HuH-7.5 (cell line): ENCODE measurements around the gene CDKN1C.
A peak's percentile ranks its signal among the peaks of the same experiment; 100 is the strongest.

Experiments
- DNase-seq: peaks from one replicate; pipeline ENCODE4 v3.0.0; 2011; ENCODE audit warnings: low spot score

The CDKN1C gene

GRCh38 chr11:2846470-2846869 lies 39.1 kb downstream of the CDKN1C start:
- DNase-seq: no peak

GRCh38 chr11:2846056-2846455 lies 39.5 kb downstream of the CDKN1C start:
- no peak for DNase-seq

- DNase-seq: no peak
These were observed 40.6 kb downstream of the CDKN1C start for GRCh38 chr11:2844996-2845395.

GRCh38 chr11:2844116-2844842 lies 41.3 kb downstream of the CDKN1C start:
- no peak for DNase-seq

GRCh38 chr11:2843551-2843950 lies 42.0 kb downstream of the CDKN1C start:
- DNase-seq: no peak

- DNase-seq: no peak
These were observed 42.7 kb downstream of the CDKN1C start for GRCh38 chr11:2842876-2843275.

- no peak for DNase-seq
These were observed 44.0 kb downstream of the CDKN1C start for GRCh38 chr11:2841411-2842190.

GRCh38 chr11:2839395-2839943 lies 46.1 kb downstream of the CDKN1C start:
- peak; percentile 53 for DNase-seq

- no peak for DNase-seq
These were observed 46.8 kb downstream of the CDKN1C start for GRCh38 chr11:2838676-2839294.

- no peak for DNase-seq
These were observed 47.5 kb downstream of the CDKN1C start for GRCh38 chr11:2838091-2838490.

- no peak for DNase-seq
These were observed 47.9 kb downstream of the CDKN1C start for GRCh38 chr11:2837651-2838050.

GRCh38 chr11:2837096-2837601 lies 48.4 kb downstream of the CDKN1C start:
- DNase-seq: peak; percentile 71

- no peak for DNase-seq
These were observed 49.1 kb downstream of the CDKN1C start for GRCh38 chr11:2836315-2837095.

GRCh38 chr11:2835751-2836150 lies 49.8 kb downstream of the CDKN1C start:
- DNase-seq: no peak

GRCh38 chr11:2835296-2835695 lies 50.3 kb downstream of the CDKN1C start:
- no peak for DNase-seq

GRCh38 chr11:2834503-2835273 lies 50.9 kb downstream of the CDKN1C start:
- no peak for DNase-seq

GRCh38 chr11:2833716-2834502 lies 51.7 kb downstream of the CDKN1C start:
- no peak for DNase-seq
